ENCODE data around the gene SPRTN. TPM values are rescaled to one million over a fixed set of nuclear protein-coding genes. Genes with fewer than 3 reads are reported as not detected.

The SPRTN gene
- total and polyA plus RNA-seq, 2 of the 4 experiments (the other 2 are of a cell fraction): 6.5 to 17.4 TPM

DNA sequence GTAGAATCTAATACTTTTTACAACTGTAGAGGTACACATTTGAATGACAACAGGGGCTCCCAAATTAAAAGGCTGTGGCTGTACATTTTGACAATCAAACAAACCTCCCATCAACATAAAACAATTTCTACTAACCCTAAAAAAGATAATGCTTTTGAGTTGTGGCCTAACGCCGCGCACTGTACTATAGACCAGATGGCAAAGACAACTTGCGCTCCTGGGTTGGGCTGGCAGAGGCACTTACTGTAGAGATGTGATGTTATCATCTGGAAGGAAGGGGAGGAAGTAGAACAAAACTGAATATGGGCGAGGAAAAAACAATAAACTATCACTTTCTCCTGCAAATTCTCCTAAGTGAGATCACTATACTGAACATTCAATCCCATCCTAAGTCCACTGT, 26.1 kb downstream of the SPRTN start:
- H3K14ac ChIP-seq (replicated peaks; ENCODE audit: low read depth, low read length): no peak overlapping the region
- H2AFZ ChIP-seq (replicated peaks; ENCODE audit: low read length, poor library complexity): no peak overlapping the region
- H2BK15ac ChIP-seq (ENCODE audit: low read depth, low read length): no peak overlapping the region
- H2AK9ac ChIP-seq (replicated peaks; ENCODE audit: low read depth, low read length, poor library complexity): no peak overlapping the region
- peaks cover 10 to 18% of the 10 kb centered on the region in 2 experiments; a peak in 3 of 4 replicates for H3K79me1 ChIP-seq (ENCODE audit: low read depth in 1 of 2, low read length in 2 of 2)
- in situ Hi-C loops (cut with MboI; ENCODE audit: low sequenced_read_pairs) (loop anchor here (5.0 kb wide), 2 partner anchors 58 to 223 kb away; partner anchors contain the start of gene EGLN1), dilution Hi-C loops (cut with HindIII; ENCODE audit: low sequenced_read_pairs, unreplicated experiment) (no loop called here), intact Hi-C loops (cut with micrococcal nuclease) (no loop called here)
- peaks cover 9% of the 10 kb centered on the region for H3K36me3 ChIP-seq (ENCODE audit: control insufficient read depth, insufficient read depth, low read length)
- H3K4me1 ChIP-seq (ENCODE audit: control insufficient read depth, insufficient read depth, low read length): no peaks in the 10 kb centered on the region
- H3K4me2 ChIP-seq (ENCODE audit: low read depth, low read length): no peak overlapping the region
- H3K4me3 ChIP-seq (ENCODE audit: insufficient read depth, low read depth, low read length): no peak overlapping the region
- H4K20me1 ChIP-seq (ENCODE audit: insufficient read depth, low read length): no peaks in the 10 kb centered on the region; the same call in 1 of the 2 replicates
- H3K23ac ChIP-seq (ENCODE audit: low read depth, low read length): no peak overlapping the region
- CTCF ChIA-PET: no interaction called here
- TSS peak; percentile 57 for BruUV-seq (replicated peaks)
- H3K4ac ChIP-seq (ENCODE audit: low read depth, low read length): no peak overlapping the region
- no peak overlapping the region for H3K18ac ChIP-seq (ENCODE audit: low read depth, low read length)
- ATAC-seq (ENCODE audit: low read depth): no peak
- no peak for DNase-seq
- H4K5ac ChIP-seq (ENCODE audit: low read depth, low read length): no peak overlapping the region
- no peak overlapping the region for H2BK120ac ChIP-seq (ENCODE audit: low read depth, low read length)
- no peak overlapping the region for H4K91ac ChIP-seq (ENCODE audit: insufficient read depth, low read depth, low read length)
- H3K56ac ChIP-seq (ENCODE audit: extremely low read depth, insufficient read depth, low read length): no peak overlapping the region
- no peak overlapping the region for H2BK5ac ChIP-seq (ENCODE audit: low read depth, low read length, poor library complexity, severe bottlenecking)
- WGBS, 2 experiments (ENCODE audit: extremely low coverage in 2 of 2, insufficient read length in 1 of 2): no CpG with 5 or more reads among the region's 5 CpGs
- no peak overlapping the region for H2BK20ac ChIP-seq (ENCODE audit: low read depth, low read length)
- no peak overlapping the region for H2AK5ac ChIP-seq (ENCODE audit: low read depth, low read length)
- no peak overlapping the region for H3K9ac ChIP-seq (ENCODE audit: low read depth, low read length)
- no peaks in the 10 kb centered on the region for H3K27me3 ChIP-seq (ENCODE audit: control insufficient read depth, insufficient read depth, low read length)
- peaks cover 7% of the 10 kb centered on the region; the same call in 1 of the 2 replicates for H3K9me1 ChIP-seq (ENCODE audit: insufficient read depth, low read length)
- H3K27ac ChIP-seq (ENCODE audit: insufficient read depth, low read length): no peak overlapping the region
- POLR2A ChIA-PET (ENCODE audit: unreplicated experiment): no interaction called here
- no peak overlapping the region for H4K8ac ChIP-seq (ENCODE audit: low read depth in 2 of 2, low read length in 2 of 2)
- TF ChIP-seq NFE2L2 (IDR thresholded peaks at IDR 0.05; ENCODE audit: low read depth, low read length): no peak
- TF ChIP-seq MXI1 (IDR thresholded peaks at IDR 0.05; ENCODE audit: borderline replicate concordance, low read depth, low read length): no peak
- TF ChIP-seq BHLHE40 (IDR thresholded peaks at IDR 0.05; ENCODE audit: low read depth, low read length): no peak
- no peak for TF ChIP-seq RCOR1 (IDR thresholded peaks at IDR 0.05; ENCODE audit: insufficient replicate concordance, low read length)
- no peak for TF ChIP-seq RFX5 (IDR thresholded peaks at IDR 0.05; ENCODE audit: low read depth, low read length)
- TF ChIP-seq FOS (IDR thresholded peaks at IDR 0.05; ENCODE audit: low read depth, low read length): no peak
- TF ChIP-seq RAD21 (IDR thresholded peaks at IDR 0.05; ENCODE audit: low read length): no peak
- TF ChIP-seq CTCF (conservative IDR thresholded peaks at IDR 0.05; ENCODE audit: low read depth, low read length): no peak
- TF ChIP-seq SMC3 (IDR thresholded peaks at IDR 0.05; ENCODE audit: low read depth, low read length): no peak
- TF ChIP-seq ELK1 (IDR thresholded peaks at IDR 0.05; ENCODE audit: borderline replicate concordance, low read depth, low read length): no peak
- TF ChIP-seq MAZ (IDR thresholded peaks at IDR 0.05; ENCODE audit: borderline replicate concordance, low read depth, low read length): no peak
- no peak for TF ChIP-seq USF2 (IDR thresholded peaks at IDR 0.05; ENCODE audit: low read depth, low read length)
- TF ChIP-seq MAFK (IDR thresholded peaks at IDR 0.05; ENCODE audit: low read depth, low read length): no peak
- TF ChIP-seq CEBPB (IDR thresholded peaks at IDR 0.05; ENCODE audit: low read depth, low read length): no peak
- TF ChIP-seq CHD1 (IDR thresholded peaks at IDR 0.05; ENCODE audit: low read depth, low read length): no peak
- TF ChIP-seq POLR2A (IDR thresholded peaks at IDR 0.05; ENCODE audit: low read depth, low read length): no peak
- no peaks in the 10 kb centered on the region for H3K9me3 ChIP-seq (ENCODE audit: control insufficient read depth, insufficient read depth, low read length)
